Activated CD8-positive, alpha-beta memory T cell treated with anti-CD3 and anti-CD28 coated beads, Interleukin-2, amount 10 ng/mL, durations not matched to agents 7 days and 5 days (primary cell): ENCODE measurements around the gene PCSK6. TPM values are rescaled to one million over a fixed set of nuclear protein-coding genes. Genes with fewer than 3 reads are reported as not detected.
A peak's percentile ranks its signal among the peaks of the same experiment; 100 is the strongest.

ENCODE experiments used
- ATAC-seq: fragments of 150-1000 bp; cut with Tn5 transposase; one replicate; pipeline ENCODE4 v1.10.0; 2021; ENCODE audit warnings: moderate library complexity
- CTCF ChIA-PET: fragments of 350-600 bp; sonication (Branson Sonifier 250); formaldehyde crosslinking; loops from one replicate; lab custom pipeline; 2021; ENCODE audit warnings: antibody characterized with exemption; lab: Charles Lee
- DNase-seq: peaks from one replicate; pipeline ENCODE4 v3.0.0-alpha.2; 2020
- H3K27ac Mint-ChIP-seq: one replicate; pipeline ENCODE4 v1.8.0; 2021; ENCODE audit warnings: mild to moderate bottlenecking, mixed read lengths
- H3K27me3 Mint-ChIP-seq: one replicate; pipeline ENCODE4 v1.8.0; 2021; ENCODE audit warnings: mixed read lengths
- H3K36me3 Mint-ChIP-seq: one replicate; pipeline ENCODE4 v1.8.0; 2021; ENCODE audit warnings: mild to moderate bottlenecking, mixed read lengths
- H3K4me1 Mint-ChIP-seq: one replicate; pipeline ENCODE4 v1.8.0; 2021; ENCODE audit warnings: mixed read lengths
- H3K4me3 Mint-ChIP-seq: one replicate; pipeline ENCODE4 v1.8.0; 2021; ENCODE audit warnings: mild to moderate bottlenecking, moderate library complexity, mixed read lengths
- H3K9me3 Mint-ChIP-seq: one replicate; pipeline ENCODE4 v1.8.0; 2022; ENCODE audit warnings: low read depth, mixed read lengths
- total RNA-seq, 2 experiments: library from RNA; stranded (reverse); gene quantifications; one replicate each; pipeline ENCODE4 v1.2.3, GENCODE V29; 2021

Gene PCSK6
- total RNA-seq, 2 experiments from 2014 or later = 0.44 to 1.5 TPM

- no peaks in the 10 kb centered on the region for H3K9me3 Mint-ChIP-seq
- CTCF ChIA-PET = no interaction called here
- DNase-seq (no peak), ATAC-seq (no peak)
- H3K4me1 Mint-ChIP-seq = no peaks in the 10 kb centered on the region
- no peaks in the 10 kb centered on the region for H3K36me3 Mint-ChIP-seq
- no peak overlapping the region for H3K4me3 Mint-ChIP-seq
- H3K27me3 Mint-ChIP-seq = peaks cover 3% of the 10 kb centered on the region
- no peak overlapping the region for H3K27ac Mint-ChIP-seq
Observed at GRCh38 chr15:101530224-101530958, 40.9 kb upstream of the PCSK6 start.

DNA sequence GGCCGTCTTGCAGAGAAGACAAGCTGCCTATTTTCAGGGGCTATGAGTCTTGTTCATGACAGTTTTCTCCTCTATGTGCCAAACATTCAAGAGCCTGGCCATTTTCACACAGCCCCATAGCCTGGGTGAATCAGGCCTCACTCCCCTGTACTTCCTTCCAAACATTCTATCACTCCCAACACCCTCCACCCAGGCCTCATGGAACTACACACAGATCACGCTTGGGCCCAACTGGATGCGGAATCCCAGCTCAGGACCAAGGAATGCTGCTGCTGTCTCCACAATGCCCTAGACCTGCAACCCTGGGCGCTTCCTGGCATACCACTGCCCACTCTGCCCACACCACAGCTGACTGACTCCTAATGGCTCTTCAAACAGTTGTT lies 39.4 kb upstream of the PCSK6 start:
- Mint-ChIP-seq H3K27ac (no peak overlapping the region), H3K36me3 (no peaks in the 10 kb centered on the region), H3K9me3 (no peaks in the 10 kb centered on the region), H3K27me3 (peaks cover 8% of the 10 kb centered on the region), H3K4me1 (no peaks in the 10 kb centered on the region), H3K4me3 (no peak overlapping the region)
- CTCF ChIA-PET = no interaction called here
- DNase-seq (no peak), ATAC-seq (no peak)

DNA sequence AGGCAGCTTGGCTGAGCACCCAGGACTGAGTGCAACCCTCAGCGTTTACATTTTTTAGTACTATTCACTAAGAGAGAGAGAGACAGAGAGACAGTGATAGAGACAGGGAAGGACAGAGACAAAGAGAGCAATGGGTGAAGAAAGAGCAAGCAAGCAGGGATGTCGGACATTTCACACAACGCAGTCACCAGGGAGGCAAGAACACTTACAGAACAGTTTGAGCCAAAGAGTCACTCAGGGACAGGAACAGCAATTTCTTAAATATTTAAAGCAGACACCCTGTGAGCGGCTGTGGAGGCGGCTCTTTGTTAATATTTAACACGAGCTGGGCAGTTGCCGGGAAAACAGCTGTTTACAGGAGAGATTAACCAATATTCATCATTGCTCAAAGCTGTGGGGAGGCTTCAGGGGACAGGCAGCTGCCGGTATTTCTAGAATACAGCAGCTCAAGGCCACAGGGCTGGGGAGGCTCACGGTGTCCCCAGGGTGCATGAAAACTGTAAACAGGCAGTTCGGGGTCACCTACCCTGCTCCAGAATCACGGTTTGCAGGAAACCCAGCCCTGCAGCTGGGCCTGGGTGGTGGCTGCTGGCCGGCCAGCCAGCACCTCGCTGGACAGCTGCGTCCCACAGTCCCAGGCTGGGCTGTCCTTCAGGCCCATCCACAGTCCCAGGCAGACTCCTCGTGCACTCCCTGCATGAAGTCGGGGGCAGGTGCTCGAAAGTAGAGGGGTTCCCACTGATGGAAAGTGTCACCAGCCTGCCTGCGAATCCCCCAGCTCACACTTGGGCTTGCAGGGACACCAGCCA lies 38.8 kb upstream of the PCSK6 start:
- Mint-ChIP-seq H3K4me1 (no peaks in the 10 kb centered on the region), H3K27me3 (peaks cover 11% of the 10 kb centered on the region), H3K27ac (no peak overlapping the region), H3K9me3 (no peaks in the 10 kb centered on the region), H3K4me3 (no peak overlapping the region), H3K36me3 (no peaks in the 10 kb centered on the region)
- DNase-seq (peak; percentile 36), ATAC-seq (no peak)
- CTCF ChIA-PET = no interaction called here

- H3K9me3 Mint-ChIP-seq = no peaks in the 10 kb centered on the region
- CTCF ChIA-PET = no interaction called here
- no peak overlapping the region for H3K4me3 Mint-ChIP-seq
- no peak overlapping the region for H3K27ac Mint-ChIP-seq
- H3K4me1 Mint-ChIP-seq = no peaks in the 10 kb centered on the region
- DNase-seq (no peak), ATAC-seq (no peak)
- H3K27me3 Mint-ChIP-seq = peaks cover 11% of the 10 kb centered on the region
- no peaks in the 10 kb centered on the region for H3K36me3 Mint-ChIP-seq
Observed at GRCh38 chr15:101526890-101527289, 37.4 kb upstream of the PCSK6 start.

DNA sequence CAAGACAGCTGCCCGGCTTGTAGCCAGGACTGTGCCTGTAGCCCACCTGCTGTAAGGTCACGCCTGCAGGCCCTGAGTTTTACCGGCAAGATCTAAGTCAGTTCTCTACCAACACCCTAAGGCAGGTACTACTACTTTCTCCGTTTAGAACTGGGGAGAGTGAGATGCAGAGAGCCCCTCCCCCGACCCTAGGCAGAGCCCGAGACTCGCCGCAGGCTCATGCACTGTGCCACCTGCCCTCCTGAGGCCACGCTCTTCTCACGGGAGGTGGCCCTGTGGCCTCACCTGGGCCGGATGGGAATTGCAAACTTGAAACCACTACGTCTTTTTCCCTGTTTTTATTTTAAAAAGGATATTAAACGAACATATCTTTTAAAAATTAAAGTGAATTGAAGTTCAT lies 36.9 kb upstream of the PCSK6 start:
- Mint-ChIP-seq H3K27ac (no peak overlapping the region), H3K27me3 (peaks cover 14% of the 10 kb centered on the region), H3K9me3 (no peaks in the 10 kb centered on the region), H3K4me1 (peaks cover 3% of the 10 kb centered on the region), H3K4me3 (no peak overlapping the region), H3K36me3 (no peaks in the 10 kb centered on the region)
- CTCF ChIA-PET = no interaction called here
- no peak for ATAC-seq
- DNase-seq = no peak

- ATAC-seq (no peak), DNase-seq (no peak)
- no peaks in the 10 kb centered on the region for H3K9me3 Mint-ChIP-seq
- no peak overlapping the region for H3K27ac Mint-ChIP-seq
- no peak overlapping the region for H3K4me3 Mint-ChIP-seq
- H3K27me3 Mint-ChIP-seq = peaks cover 15% of the 10 kb centered on the region
- CTCF ChIA-PET = no interaction called here
- H3K4me1 Mint-ChIP-seq = peaks cover 4% of the 10 kb centered on the region
- H3K36me3 Mint-ChIP-seq = no peaks in the 10 kb centered on the region
Observed at GRCh38 chr15:101526021-101526420, 36.5 kb upstream of the PCSK6 start.

DNA sequence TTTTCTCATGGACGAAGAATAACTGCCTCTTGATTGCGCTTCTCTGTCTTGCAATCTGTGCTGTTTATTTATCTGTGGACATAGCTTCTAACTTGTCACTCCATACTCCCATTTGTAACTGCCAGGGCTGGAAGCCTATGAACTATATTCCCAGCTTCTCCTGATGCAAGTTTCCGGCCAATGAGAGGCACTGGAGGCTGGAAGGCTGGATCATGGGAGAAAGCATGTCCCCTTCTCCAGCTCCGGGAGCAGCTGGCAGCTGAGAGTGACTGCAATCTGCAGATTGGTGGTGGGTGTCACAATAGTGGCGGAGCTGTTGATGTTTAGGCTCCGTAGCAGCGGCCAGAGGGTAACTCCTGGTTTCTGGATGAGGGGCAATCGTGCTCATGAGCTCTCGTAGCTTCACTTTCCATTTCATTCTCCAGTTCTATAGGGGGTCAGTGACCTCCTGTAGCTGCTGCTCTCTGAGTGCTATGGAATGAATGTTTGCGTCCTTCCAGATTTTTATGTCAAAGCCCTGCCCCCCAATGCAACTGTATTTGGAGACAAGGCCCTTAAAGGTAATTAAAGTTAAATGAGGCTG lies 35.7 kb upstream of the PCSK6 start:
- Mint-ChIP-seq H3K4me3 (no peak overlapping the region), H3K4me1 (peaks cover 4% of the 10 kb centered on the region), H3K36me3 (no peaks in the 10 kb centered on the region), H3K27me3 (peaks cover 21% of the 10 kb centered on the region), H3K9me3 (no peaks in the 10 kb centered on the region), H3K27ac (no peak overlapping the region)
- ATAC-seq = no peak
- CTCF ChIA-PET = interaction anchor here (1.0 kb wide), 1 partner anchor 23 kb away, joined by 3 read pairs; no protein-coding TSS in a partner anchor
- DNase-seq = no peak

GRCh38 chr15:101523560-101523940 lies 34.0 kb upstream of the PCSK6 start:
- ATAC-seq (no peak), DNase-seq (no peak)
- Mint-ChIP-seq H3K9me3 (peaks cover 7% of the 10 kb centered on the region), H3K4me1 (peaks cover 4% of the 10 kb centered on the region), H3K4me3 (no peak overlapping the region), H3K36me3 (no peaks in the 10 kb centered on the region), H3K27me3 (peaks cover 28% of the 10 kb centered on the region), H3K27ac (no peak overlapping the region)
- CTCF ChIA-PET = no interaction called here

GRCh38 chr15:101522621-101523559 lies 33.4 kb upstream of the PCSK6 start:
- H3K27me3 Mint-ChIP-seq = peaks cover 24% of the 10 kb centered on the region
- H3K36me3 Mint-ChIP-seq = no peaks in the 10 kb centered on the region
- peak; percentile 34 for DNase-seq
- H3K9me3 Mint-ChIP-seq = peaks cover 11% of the 10 kb centered on the region
- CTCF ChIA-PET = no interaction called here
- ATAC-seq = no peak
- H3K4me3 Mint-ChIP-seq = no peak overlapping the region
- H3K27ac Mint-ChIP-seq = no peak overlapping the region
- peaks cover 4% of the 10 kb centered on the region for H3K4me1 Mint-ChIP-seq

- CTCF ChIA-PET = no interaction called here
Observed at GRCh38 chr15:101522091-101522490, 32.6 kb upstream of the PCSK6 start.

DNA sequence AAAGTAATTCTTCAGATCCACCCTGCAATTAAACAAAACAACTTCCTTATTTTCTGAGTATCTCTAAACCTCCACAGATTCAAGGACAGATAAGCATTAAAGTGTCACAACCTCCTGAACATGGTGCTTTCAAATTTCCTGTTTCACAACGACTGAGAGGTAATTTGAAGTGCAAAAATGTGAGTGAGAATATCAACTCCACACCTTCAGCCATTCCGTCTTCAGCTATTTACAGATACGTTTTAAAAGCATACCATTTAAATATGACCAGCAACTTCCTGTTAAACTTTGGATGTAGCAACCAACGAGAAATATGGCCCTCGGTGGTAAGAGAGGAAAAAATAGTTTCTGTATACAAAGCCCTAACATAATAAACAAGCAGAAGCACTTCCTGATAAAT lies 32.1 kb upstream of the PCSK6 start:
- ATAC-seq (no peak), DNase-seq (no peak)
- peaks cover 4% of the 10 kb centered on the region for H3K4me1 Mint-ChIP-seq
- no peaks in the 10 kb centered on the region for H3K36me3 Mint-ChIP-seq
- H3K27me3 Mint-ChIP-seq = peaks cover 24% of the 10 kb centered on the region
- H3K9me3 Mint-ChIP-seq = peaks cover 13% of the 10 kb centered on the region
- H3K27ac Mint-ChIP-seq = no peak overlapping the region
- H3K4me3 Mint-ChIP-seq = no peak overlapping the region
- CTCF ChIA-PET = no interaction called here

More at GRCh38 chr15:101522091-101522490, 32.6 kb upstream of the PCSK6 start:
- Mint-ChIP-seq H3K9me3 (peaks cover 12% of the 10 kb centered on the region), H3K4me1 (peaks cover 4% of the 10 kb centered on the region), H3K27ac (no peak overlapping the region), H3K4me3 (no peak overlapping the region), H3K27me3 (peaks cover 24% of the 10 kb centered on the region), H3K36me3 (no peaks in the 10 kb centered on the region)
- DNase-seq (no peak), ATAC-seq (no peak)

GRCh38 chr15:101521069-101521468 lies 31.6 kb upstream of the PCSK6 start:
- CTCF ChIA-PET = no interaction called here
- Mint-ChIP-seq H3K9me3 (peaks cover 15% of the 10 kb centered on the region), H3K36me3 (no peaks in the 10 kb centered on the region), H3K27me3 (peaks cover 24% of the 10 kb centered on the region), H3K4me3 (no peak overlapping the region), H3K27ac (no peak overlapping the region), H3K4me1 (peaks cover 4% of the 10 kb centered on the region)
- DNase-seq = no peak
- no peak for ATAC-seq

GRCh38 chr15:101520395-101520794 lies 30.9 kb upstream of the PCSK6 start:
- CTCF ChIA-PET = interaction anchor here (1.4 kb wide), 1 partner anchor 18 kb away, joined by 4 read pairs; no protein-coding TSS in a partner anchor
- H3K4me1 Mint-ChIP-seq = peaks cover 4% of the 10 kb centered on the region
- no peak for ATAC-seq
- H3K9me3 Mint-ChIP-seq = peaks cover 19% of the 10 kb centered on the region
- no peak overlapping the region for H3K4me3 Mint-ChIP-seq
- no peak overlapping the region for H3K27ac Mint-ChIP-seq
- peaks cover 27% of the 10 kb centered on the region for H3K27me3 Mint-ChIP-seq
- DNase-seq = no peak
- H3K36me3 Mint-ChIP-seq = no peaks in the 10 kb centered on the region
